ENCODE data around the gene DGKQ.

DNA sequence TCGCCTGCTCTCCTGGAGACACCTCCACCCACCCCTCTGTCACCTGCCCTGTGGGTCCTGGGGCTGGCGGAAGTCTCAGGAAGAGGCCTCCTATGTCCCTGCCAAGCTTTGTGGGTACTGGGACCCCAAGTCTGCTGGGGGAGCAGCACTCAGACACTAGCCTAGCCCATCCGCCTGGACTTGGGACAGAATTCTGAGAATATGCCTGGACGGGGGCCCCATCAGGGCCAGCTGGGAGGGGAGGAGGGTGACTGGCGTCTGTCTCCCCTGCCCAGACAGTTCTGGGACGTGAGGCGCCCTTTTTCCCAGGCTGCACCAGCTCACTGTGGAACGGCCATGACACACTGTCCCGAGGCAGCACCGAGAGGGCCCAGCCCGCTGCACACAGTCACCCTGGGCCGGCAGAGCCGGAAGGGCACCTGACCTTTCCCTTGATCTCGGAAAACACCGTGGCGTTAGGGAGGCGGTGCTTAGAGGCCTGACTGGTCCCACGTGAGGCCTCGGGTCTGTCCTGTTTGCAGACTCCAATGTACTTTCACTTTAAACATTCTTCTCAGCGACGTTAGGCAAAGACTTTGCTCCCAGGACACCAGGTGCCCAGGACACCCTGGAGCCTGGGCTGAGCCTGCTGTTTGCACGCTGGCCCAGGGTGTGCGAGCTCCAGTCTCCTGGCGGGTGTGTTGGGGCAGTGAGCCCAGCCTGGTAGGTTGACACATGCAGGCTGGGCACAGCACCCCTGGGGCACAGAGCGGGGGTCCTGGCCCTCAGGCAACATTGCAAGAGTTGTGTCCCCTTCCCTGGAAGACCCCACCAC is 19.1 kb upstream of the DGKQ start:
- TF ChIP-seq, protein P1, sequence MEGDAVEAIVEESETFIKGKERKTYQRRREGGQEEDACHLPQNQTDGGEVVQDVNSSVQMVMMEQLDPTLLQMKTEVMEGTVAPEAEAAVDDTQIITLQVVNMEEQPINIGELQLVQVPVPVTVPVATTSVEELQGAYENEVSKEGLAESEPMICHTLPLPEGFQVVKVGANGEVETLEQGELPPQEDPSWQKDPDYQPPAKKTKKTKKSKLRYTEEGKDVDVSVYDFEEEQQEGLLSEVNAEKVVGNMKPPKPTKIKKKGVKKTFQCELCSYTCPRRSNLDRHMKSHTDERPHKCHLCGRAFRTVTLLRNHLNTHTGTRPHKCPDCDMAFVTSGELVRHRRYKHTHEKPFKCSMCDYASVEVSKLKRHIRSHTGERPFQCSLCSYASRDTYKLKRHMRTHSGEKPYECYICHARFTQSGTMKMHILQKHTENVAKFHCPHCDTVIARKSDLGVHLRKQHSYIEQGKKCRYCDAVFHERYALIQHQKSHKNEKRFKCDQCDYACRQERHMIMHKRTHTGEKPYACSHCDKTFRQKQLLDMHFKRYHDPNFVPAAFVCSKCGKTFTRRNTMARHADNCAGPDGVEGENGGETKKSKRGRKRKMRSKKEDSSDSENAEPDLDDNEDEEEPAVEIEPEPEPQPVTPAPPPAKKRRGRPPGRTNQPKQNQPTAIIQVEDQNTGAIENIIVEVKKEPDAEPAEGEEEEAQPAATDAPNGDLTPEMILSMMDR (IDR thresholded peaks at IDR 0.05; ENCODE audit: low read depth, low read length, poor library complexity, severe bottlenecking) = no peak
- TF ChIP-seq EZH2phosphoT487 (IDR thresholded peaks at IDR 0.05; ENCODE audit: borderline replicate concordance, low read length) = no peak

Data from DOHH2 (cell line).